ENCODE results near the gene TACC3. TPM values are rescaled to one million over a fixed set of nuclear protein-coding genes. Genes with fewer than 3 reads are reported as not detected.

Gene TACC3
- total RNA-seq, 1 donor from 2014 or later: 15.9 TPM

DNA sequence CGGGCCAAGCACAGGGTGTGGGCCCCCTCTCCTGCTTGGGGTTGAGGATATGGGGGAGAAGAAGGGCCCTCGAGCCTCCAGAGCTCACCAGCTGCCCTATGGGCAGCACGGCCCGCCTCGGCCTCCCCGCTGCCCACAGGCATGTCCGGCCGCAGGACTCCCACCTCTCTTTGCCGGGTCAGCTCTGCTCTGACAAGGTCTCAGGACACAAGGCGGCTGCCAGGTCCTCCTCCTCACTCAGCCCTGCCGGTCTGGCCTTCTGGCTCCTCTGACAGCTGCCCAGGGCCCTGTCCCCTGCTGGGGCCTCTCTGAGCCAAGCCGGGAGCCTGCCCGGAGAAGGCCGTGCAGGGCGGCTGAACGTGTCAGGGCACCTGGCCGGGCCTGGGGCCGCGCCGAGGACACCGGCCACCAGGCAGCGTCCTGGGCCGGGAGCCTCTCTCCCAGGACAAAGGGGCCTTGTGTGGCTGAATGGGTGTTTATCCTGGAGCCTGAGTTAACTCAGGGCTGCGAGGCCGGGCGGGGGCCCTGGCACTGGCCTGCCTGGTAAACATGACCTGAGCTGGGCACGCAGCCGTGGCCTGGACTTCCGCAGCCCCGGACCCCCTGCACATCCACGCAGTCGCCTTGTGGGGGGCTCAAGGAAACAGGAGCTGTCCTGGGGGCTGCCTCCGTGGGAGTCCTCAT is 25.7 kb downstream of the TACC3 start:
- Mint-ChIP-seq H3K4me1 (ENCODE audit: low read depth) (no peaks in the 10 kb centered on the region), H3K27me3 (ENCODE audit: low read depth) (no peaks in the 10 kb centered on the region), H3K4me3 (ENCODE audit: unreplicated experiment) (no peak overlapping the region), H3K36me3 (ENCODE audit: low read depth) (peaks cover 1% of the 10 kb centered on the region), H3K9me3 (ENCODE audit: low read depth) (no peaks in the 10 kb centered on the region), H3K27ac (ENCODE audit: unreplicated experiment) (no peak overlapping the region)
- DNase-seq (ENCODE audit: low spot score): no peak
- no peak for TF ChIP-seq CTCF (IDR thresholded peaks at IDR 0.05)

GRCh38 chr4:1747603-1747967 is 26.3 kb downstream of the TACC3 start:
- Mint-ChIP-seq H3K4me1 (ENCODE audit: low read depth) (no peaks in the 10 kb centered on the region), H3K27ac (ENCODE audit: unreplicated experiment) (no peak overlapping the region), H3K36me3 (ENCODE audit: low read depth) (peaks cover 1% of the 10 kb centered on the region), H3K4me3 (ENCODE audit: unreplicated experiment) (no peak overlapping the region), H3K27me3 (ENCODE audit: low read depth) (no peaks in the 10 kb centered on the region), H3K9me3 (ENCODE audit: low read depth) (no peaks in the 10 kb centered on the region)
- no peak for DNase-seq (ENCODE audit: low spot score)
- no peak for TF ChIP-seq CTCF (IDR thresholded peaks at IDR 0.05)

GRCh38 chr4:1748465-1748995 is 27.2 kb downstream of the TACC3 start:
- peak; percentile 94 for TF ChIP-seq CTCF (IDR thresholded peaks at IDR 0.05)
- Mint-ChIP-seq H3K9me3 (ENCODE audit: low read depth) (no peaks in the 10 kb centered on the region), H3K36me3 (ENCODE audit: low read depth) (no peaks in the 10 kb centered on the region), H3K27me3 (ENCODE audit: low read depth) (no peaks in the 10 kb centered on the region), H3K4me1 (ENCODE audit: low read depth) (no peaks in the 10 kb centered on the region), H3K27ac (ENCODE audit: unreplicated experiment) (no peak overlapping the region), H3K4me3 (ENCODE audit: unreplicated experiment) (no peak overlapping the region)
- no peak for DNase-seq (ENCODE audit: low spot score)

GRCh38 chr4:1749370-1749769 is 28.0 kb downstream of the TACC3 start:
- Mint-ChIP-seq H3K27ac (ENCODE audit: unreplicated experiment) (no peak overlapping the region), H3K4me3 (ENCODE audit: unreplicated experiment) (no peak overlapping the region), H3K4me1 (ENCODE audit: low read depth) (no peaks in the 10 kb centered on the region), H3K9me3 (ENCODE audit: low read depth) (no peaks in the 10 kb centered on the region), H3K27me3 (ENCODE audit: low read depth) (no peaks in the 10 kb centered on the region), H3K36me3 (ENCODE audit: low read depth) (no peaks in the 10 kb centered on the region)
- TF ChIP-seq CTCF (IDR thresholded peaks at IDR 0.05): no peak
- DNase-seq (ENCODE audit: low spot score): no peak

GRCh38 chr4:1749826-1750225 is 28.5 kb downstream of the TACC3 start:
- no peaks in the 10 kb centered on the region for H3K4me1 Mint-ChIP-seq (ENCODE audit: low read depth)
- H3K9me3 Mint-ChIP-seq (ENCODE audit: low read depth): no peaks in the 10 kb centered on the region
- no peak for TF ChIP-seq CTCF (IDR thresholded peaks at IDR 0.05)

More at GRCh38 chr4:1749826-1750225, 28.5 kb downstream of the TACC3 start:
- H3K4me3 Mint-ChIP-seq (ENCODE audit: unreplicated experiment): no peak overlapping the region
- no peaks in the 10 kb centered on the region for H3K36me3 Mint-ChIP-seq (ENCODE audit: low read depth)
- no peaks in the 10 kb centered on the region for H3K27me3 Mint-ChIP-seq (ENCODE audit: low read depth)
- DNase-seq (ENCODE audit: low spot score): no peak
- no peak overlapping the region for H3K27ac Mint-ChIP-seq (ENCODE audit: unreplicated experiment)
